ENCODE measurements around the gene SAT1.
"Not testable (repeated sequence)": the region's sequence is repeated elsewhere in the genome, so short reads cannot be mapped to it uniquely, and the experiment has no call there.

Gene SAT1

GRCh38 chrX:23782863-23783588, at the start of gene SAT1:
Gene SAT1 (plus strand): TSS chrX:23783173. CDS start chrX:23783352, 179 bp downstream.
- DNase-seq (ENCODE audit: low read depth, low spot score) = peak; percentile 68

GRCh38 chrX:23736030-23736429, 46.9 kb upstream of the SAT1 start:
- DNase-seq (ENCODE audit: low read depth, low spot score) = no peak

- DNase-seq (ENCODE audit: low read depth, low spot score) = no peak
These were observed 45.6 kb upstream of the SAT1 start for GRCh38 chrX:23737413-23737812.

- no peak for DNase-seq (ENCODE audit: low read depth, low spot score)
These were observed 40.7 kb upstream of the SAT1 start for GRCh38 chrX:23742174-23742696.

- DNase-seq (ENCODE audit: low read depth, low spot score) = peak; percentile 3
These were observed 40.0 kb upstream of the SAT1 start, which contains the start of gene ACOT9 for GRCh38 chrX:23742697-23743622. Gene ACOT9 (minus strand): TSS chrX:23743276. CDS start chrX:23743144, 132 bp downstream.

GRCh38 chrX:23743623-23743971, 39.4 kb upstream of the SAT1 start:
- DNase-seq (ENCODE audit: low read depth, low spot score) = not testable (repeated sequence)

GRCh38 chrX:23745786-23746185, 37.2 kb upstream of the SAT1 start:
- DNase-seq (ENCODE audit: low read depth, low spot score) = no peak

GRCh38 chrX:23749129-23749528, 33.8 kb upstream of the SAT1 start:
- no peak for DNase-seq (ENCODE audit: low read depth, low spot score)

- no peak for DNase-seq (ENCODE audit: low read depth, low spot score)
These were observed 33.4 kb upstream of the SAT1 start for GRCh38 chrX:23749576-23749975.

- DNase-seq (ENCODE audit: low read depth, low spot score) = no peak
These were observed 30.1 kb upstream of the SAT1 start for GRCh38 chrX:23752740-23753415.

- no peak for DNase-seq (ENCODE audit: low read depth, low spot score)
These were observed 28.3 kb upstream of the SAT1 start for GRCh38 chrX:23754664-23755063.

- DNase-seq (ENCODE audit: low read depth, low spot score) = no peak
These were observed 26.8 kb upstream of the SAT1 start for GRCh38 chrX:23756165-23756564.

- DNase-seq (ENCODE audit: low read depth, low spot score) = no peak
These were observed 23.2 kb upstream of the SAT1 start for GRCh38 chrX:23759821-23760220.

- no peak for DNase-seq (ENCODE audit: low read depth, low spot score)
These were observed 18.6 kb upstream of the SAT1 start for GRCh38 chrX:23764188-23764984.

- DNase-seq (ENCODE audit: low read depth, low spot score) = no peak
These were observed 17.5 kb upstream of the SAT1 start for GRCh38 chrX:23765449-23765848.

- DNase-seq (ENCODE audit: low read depth, low spot score) = no peak
These were observed 17.1 kb upstream of the SAT1 start for GRCh38 chrX:23765868-23766267.

GRCh38 chrX:23766650-23767551, 16.1 kb upstream of the SAT1 start:
- no peak for DNase-seq (ENCODE audit: low read depth, low spot score)

- no peak for DNase-seq (ENCODE audit: low read depth, low spot score)
These were observed 12.8 kb upstream of the SAT1 start for GRCh38 chrX:23770142-23770541.

GRCh38 chrX:23771086-23771485, 11.9 kb upstream of the SAT1 start:
- not testable (repeated sequence) for DNase-seq (ENCODE audit: low read depth, low spot score)

GRCh38 chrX:23773601-23774175, 9.3 kb upstream of the SAT1 start:
- no peak for DNase-seq (ENCODE audit: low read depth, low spot score)
